Adipocyte (in vitro differentiated cells): ENCODE data around the gene KRTAP4-5.
"Not testable (repeated sequence)": the region's sequence is repeated elsewhere in the genome, so short reads cannot be mapped to it uniquely, and the experiment has no call there.

Experiments used
- DNase-seq: peaks from one replicate; pipeline ENCODE4 v3.0.0-alpha.2; 2015; ENCODE audit warnings: low read depth
- H3K27me3 ChIP-seq: replicated peaks from 2 replicates; pipeline ENCODE4 v1.7.0; 2013; ENCODE audit warnings: mild to moderate bottlenecking, low read length, moderate library complexity; ENCODE audit not compliant: control insufficient read depth, insufficient read depth
- H3K36me3 ChIP-seq: 2 replicates; pipeline ENCODE4 v1.7.0; 2013; ENCODE audit warnings: low read length, mild to moderate bottlenecking, moderate library complexity; ENCODE audit not compliant: control insufficient read depth, insufficient read depth, severe bottlenecking
- H3K4me1 ChIP-seq: 2 replicates; pipeline ENCODE4 v1.7.0; 2013; ENCODE audit warnings: mild to moderate bottlenecking, low read length, moderate library complexity; ENCODE audit not compliant: control insufficient read depth, insufficient read depth
- H3K4me3 ChIP-seq: 2 replicates; pipeline ENCODE4 v1.7.0; 2013; ENCODE audit warnings: mild to moderate bottlenecking, low read length, moderate library complexity
- H3K9ac ChIP-seq: 2 replicates; pipeline ENCODE4 v1.7.0; 2013; ENCODE audit warnings: mild to moderate bottlenecking, low read length, moderate library complexity
- H3K9me3 ChIP-seq: 2 replicates; pipeline ENCODE4 v1.7.0; 2013; ENCODE audit warnings: mild to moderate bottlenecking, low read length, moderate library complexity; ENCODE audit not compliant: control insufficient read depth

Gene KRTAP4-5

GRCh38 chr17:41171886-41172285 is 22.3 kb upstream of the KRTAP4-5 start:
- Histone ChIP-seq H3K4me3 (no peak overlapping the region), H3K4me1 (no peaks in the 10 kb centered on the region), H3K9me3 (no peaks in the 10 kb centered on the region), H3K36me3 (no peaks in the 10 kb centered on the region), H3K9ac (no peak overlapping the region), H3K27me3 (no peaks in the 10 kb centered on the region)
- DNase-seq = no peak

GRCh38 chr17:41168121-41168520 is 18.5 kb upstream of the KRTAP4-5 start, which contains the start of gene KRTAP4-3:
TSS of gene KRTAP4-3 (minus strand) at chr17:41168221. CDS start at chr17:41168172, 49 bp downstream.
- H3K4me1 ChIP-seq = no peaks in the 10 kb centered on the region
- H3K36me3 ChIP-seq = no peaks in the 10 kb centered on the region
- no peaks in the 10 kb centered on the region for H3K27me3 ChIP-seq
- no peaks in the 10 kb centered on the region for H3K9me3 ChIP-seq
- no peak for DNase-seq
- no peak within 1 kb of the TSS for H3K4me3 ChIP-seq
- no peak within 1 kb of the TSS for H3K9ac ChIP-seq

DNA sequence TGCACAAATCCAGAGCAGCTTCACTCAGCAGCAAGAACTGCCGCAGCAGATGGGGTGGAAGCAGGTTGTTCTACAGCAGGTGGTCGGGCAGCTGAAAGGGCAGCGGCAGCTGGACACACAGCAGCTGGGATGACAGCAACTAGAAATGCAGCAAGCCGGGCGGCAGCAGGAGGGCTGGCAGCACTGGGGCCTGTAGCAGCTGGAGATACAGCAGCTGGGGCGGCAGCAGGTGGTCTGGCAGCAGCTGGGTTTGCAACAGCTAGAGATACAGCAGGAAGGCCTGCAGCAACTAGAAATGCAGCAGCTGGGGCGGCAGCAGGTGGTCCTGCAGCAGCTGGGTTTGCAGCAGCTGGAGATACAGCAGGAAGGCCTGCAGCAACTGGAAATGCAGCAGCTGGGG is 17.9 kb upstream of the KRTAP4-5 start:
- DNase-seq = no peak
- H3K4me3 ChIP-seq = no peak overlapping the region
- no peaks in the 10 kb centered on the region for H3K9me3 ChIP-seq
- no peaks in the 10 kb centered on the region for H3K27me3 ChIP-seq
- no peak overlapping the region for H3K9ac ChIP-seq
- H3K36me3 ChIP-seq = no peaks in the 10 kb centered on the region
- no peaks in the 10 kb centered on the region for H3K4me1 ChIP-seq

DNA sequence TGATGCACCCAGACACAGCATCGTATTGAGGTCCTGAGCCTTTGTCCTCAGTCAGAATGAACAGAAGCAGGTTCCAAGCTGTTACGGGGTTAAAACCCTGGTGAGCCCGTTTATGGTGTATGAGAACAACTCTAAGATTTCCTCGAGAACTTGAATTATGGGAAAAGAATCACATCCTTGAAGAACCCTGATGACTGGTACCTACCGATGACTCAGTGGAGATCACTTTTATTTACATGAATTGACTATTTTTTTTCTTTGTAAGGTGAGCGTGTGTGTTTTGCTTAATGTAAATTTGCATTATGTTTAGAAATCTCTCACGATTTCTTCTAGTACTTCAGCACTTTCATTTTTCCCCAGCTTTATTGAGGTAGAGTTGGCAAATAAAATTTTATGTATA is 14.2 kb upstream of the KRTAP4-5 start:
- no peaks in the 10 kb centered on the region for H3K27me3 ChIP-seq
- no peak overlapping the region for H3K9ac ChIP-seq
- no peaks in the 10 kb centered on the region for H3K4me1 ChIP-seq
- no peaks in the 10 kb centered on the region for H3K36me3 ChIP-seq
- no peak overlapping the region for H3K4me3 ChIP-seq
- DNase-seq = no peak
- no peaks in the 10 kb centered on the region for H3K9me3 ChIP-seq

DNA sequence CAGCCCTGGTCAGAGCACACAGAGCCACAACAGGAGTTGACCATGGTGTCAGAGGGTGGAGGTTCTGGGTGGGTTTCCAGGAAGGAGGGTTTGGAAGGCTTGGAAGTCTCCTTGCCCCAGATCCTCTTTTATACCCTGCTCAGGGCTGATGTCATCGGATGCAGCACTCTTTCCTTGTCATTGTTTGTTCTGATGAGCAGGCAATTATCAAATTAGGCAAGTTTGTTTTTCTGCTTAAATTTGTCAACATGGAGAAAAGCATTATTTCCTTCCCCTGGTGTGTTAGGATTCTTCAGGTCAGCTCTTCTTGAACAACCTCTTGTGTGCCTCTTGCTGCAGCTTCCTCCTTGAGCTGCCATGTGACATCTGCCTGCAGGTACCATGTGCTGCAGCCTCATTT is 11.0 kb upstream of the KRTAP4-5 start, which contains the start of gene KRTAP4-4:
TSS of gene KRTAP4-4 (minus strand) at position 101 of the 400 bp plus-strand sequence. CDS start at position 44, 57 bp downstream.
- Histone ChIP-seq H3K4me3 (no peak within 1 kb of the TSS), H3K27me3 (no peaks in the 10 kb centered on the region), H3K4me1 (no peaks in the 10 kb centered on the region), H3K9me3 (no peaks in the 10 kb centered on the region), H3K36me3 (no peaks in the 10 kb centered on the region), H3K9ac (no peak within 1 kb of the TSS)
- no peak for DNase-seq

DNA sequence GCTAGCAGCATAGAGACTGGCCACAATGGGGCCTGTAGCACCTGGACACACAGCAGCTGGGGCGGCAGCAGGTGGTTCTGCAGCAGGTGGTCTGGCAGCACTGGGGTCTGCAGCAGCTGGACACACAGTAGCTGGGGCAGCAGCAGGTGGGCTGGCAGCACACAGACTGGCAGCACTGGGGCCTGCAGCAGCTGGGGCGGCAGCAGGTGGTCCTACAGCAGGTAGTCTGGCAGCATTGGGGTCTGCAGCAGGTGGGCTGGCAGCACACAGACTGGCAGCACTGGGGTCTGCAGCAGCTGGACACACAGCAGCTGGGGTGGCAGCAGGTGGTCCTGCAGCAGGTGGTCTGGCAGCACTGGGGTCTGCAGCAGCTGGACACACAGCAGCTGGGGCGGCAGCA is 10.6 kb upstream of the KRTAP4-5 start:
- not testable (repeated sequence) for H3K4me1 ChIP-seq, DNase-seq, H3K27me3 ChIP-seq, H3K4me3 ChIP-seq, H3K9ac ChIP-seq, H3K9me3 ChIP-seq, H3K36me3 ChIP-seq

DNA sequence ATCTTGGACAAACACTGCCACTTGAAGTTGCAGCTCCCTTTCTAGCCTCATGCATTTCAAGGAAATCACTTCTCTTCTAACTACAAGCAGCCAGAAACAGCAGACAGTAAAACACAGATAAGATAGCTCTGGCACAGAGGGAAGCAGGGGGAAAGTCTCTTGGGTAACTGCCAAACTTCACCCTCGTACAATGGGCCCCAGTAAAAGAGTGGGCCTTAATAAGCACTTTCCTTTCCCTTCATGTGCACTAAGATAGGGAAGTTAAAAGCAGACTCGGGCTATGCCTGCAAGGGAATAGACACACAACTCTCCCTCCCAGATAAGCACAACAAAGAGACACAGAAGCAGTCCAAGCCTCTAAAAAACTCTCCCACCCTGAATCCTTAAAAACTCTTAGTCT is 4.2 kb upstream of the KRTAP4-5 start:
- Histone ChIP-seq H3K9me3 (no peaks in the 10 kb centered on the region), H3K4me3 (no peak overlapping the region), H3K27me3 (no peaks in the 10 kb centered on the region), H3K9ac (no peak overlapping the region), H3K36me3 (no peaks in the 10 kb centered on the region), H3K4me1 (no peaks in the 10 kb centered on the region)
- DNase-seq = no peak

DNA sequence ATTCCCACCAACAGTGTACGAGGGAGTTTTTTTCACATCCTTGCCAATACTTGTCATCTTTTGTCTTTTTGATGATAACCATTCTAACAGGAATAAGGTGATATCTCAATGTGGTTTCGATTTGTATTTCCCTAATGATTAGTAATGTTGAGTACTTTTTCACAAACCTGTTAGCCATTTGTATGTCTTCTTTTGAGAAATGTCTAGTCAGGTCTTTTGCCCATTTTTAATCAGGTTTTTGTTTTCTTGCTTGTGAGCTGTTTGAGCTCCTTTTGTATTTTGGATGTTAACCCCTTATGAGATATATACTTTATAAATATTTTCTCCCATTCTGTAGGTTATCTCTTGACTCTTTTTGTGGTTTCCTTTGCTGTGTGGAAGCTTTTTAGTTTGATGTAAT is 1.9 kb upstream of the KRTAP4-5 start:
- Histone ChIP-seq H3K9ac (no peak overlapping the region), H3K9me3 (no peaks in the 10 kb centered on the region), H3K36me3 (no peaks in the 10 kb centered on the region), H3K27me3 (no peaks in the 10 kb centered on the region), H3K4me1 (no peaks in the 10 kb centered on the region), H3K4me3 (no peak overlapping the region)
- no peak for DNase-seq

GRCh38 chr17:41150026-41150425 is 401 bp upstream of the KRTAP4-5 start:
- no peak for DNase-seq
- H3K9ac ChIP-seq = no peak overlapping the region
- no peaks in the 10 kb centered on the region for H3K36me3 ChIP-seq
- H3K27me3 ChIP-seq = no peaks in the 10 kb centered on the region
- H3K4me1 ChIP-seq = no peaks in the 10 kb centered on the region
- no peak overlapping the region for H3K4me3 ChIP-seq
- H3K9me3 ChIP-seq = no peaks in the 10 kb centered on the region

GRCh38 chr17:41148971-41149651 is 514 bp downstream of the KRTAP4-5 start:
- not testable (repeated sequence) for DNase-seq, H3K27me3 ChIP-seq, H3K9ac ChIP-seq, H3K9me3 ChIP-seq, H3K4me1 ChIP-seq, H3K36me3 ChIP-seq, H3K4me3 ChIP-seq

DNA sequence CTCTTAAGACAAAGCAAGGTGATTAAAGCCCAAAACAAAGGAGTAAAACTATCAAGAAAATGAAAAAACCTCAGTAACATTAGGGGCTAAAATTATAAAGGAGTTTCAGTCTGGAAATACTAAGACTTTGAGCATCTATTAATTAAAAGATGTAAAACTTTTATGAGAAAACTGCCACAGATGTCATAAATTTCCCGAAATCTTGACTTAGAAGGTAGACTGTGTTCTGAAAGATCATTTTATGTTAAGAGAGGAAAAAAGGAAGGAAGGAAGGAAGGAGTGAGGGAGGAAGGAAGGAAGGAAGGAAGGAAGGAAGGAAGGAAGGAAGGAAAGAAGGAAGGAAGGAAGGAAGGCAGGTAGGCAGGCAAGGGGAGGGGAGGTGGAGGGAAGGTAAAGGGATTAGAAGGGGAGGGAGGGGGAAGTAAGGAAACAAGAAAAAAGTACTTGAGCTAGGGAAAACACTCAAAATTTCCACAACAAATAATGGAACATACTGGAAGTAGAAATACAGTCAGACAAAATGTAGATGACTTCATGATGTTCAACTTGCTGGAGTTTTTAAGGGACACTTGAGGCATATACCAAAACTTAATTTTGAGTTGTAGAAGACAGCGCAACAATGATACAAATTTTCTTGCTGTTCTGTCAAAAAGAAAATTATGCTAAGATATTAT is 2.0 kb downstream of the KRTAP4-5 start:
- Histone ChIP-seq H3K36me3 (no peaks in the 10 kb centered on the region), H3K9ac (no peak overlapping the region), H3K27me3 (no peaks in the 10 kb centered on the region), H3K9me3 (peaks cover 11% of the 10 kb centered on the region), H3K4me1 (no peaks in the 10 kb centered on the region), H3K4me3 (no peak overlapping the region)
- no peak for DNase-seq
